HG02571 (cell line): ENCODE measurements around the gene CMSS1.
"Not testable (repeated sequence)": the region's sequence is repeated elsewhere in the genome, so short reads cannot be mapped to it uniquely, and the experiment has no call there.

ENCODE experiments used
- ATAC-seq: cut with Tn5 transposase; IDR thresholded peaks from one replicate; pipeline ENCODE4 v1.9.1; 2021; ENCODE audit warnings: mild to moderate bottlenecking, moderate library complexity; ENCODE audit not compliant: unreplicated experiment

CMSS1 gene

DNA sequence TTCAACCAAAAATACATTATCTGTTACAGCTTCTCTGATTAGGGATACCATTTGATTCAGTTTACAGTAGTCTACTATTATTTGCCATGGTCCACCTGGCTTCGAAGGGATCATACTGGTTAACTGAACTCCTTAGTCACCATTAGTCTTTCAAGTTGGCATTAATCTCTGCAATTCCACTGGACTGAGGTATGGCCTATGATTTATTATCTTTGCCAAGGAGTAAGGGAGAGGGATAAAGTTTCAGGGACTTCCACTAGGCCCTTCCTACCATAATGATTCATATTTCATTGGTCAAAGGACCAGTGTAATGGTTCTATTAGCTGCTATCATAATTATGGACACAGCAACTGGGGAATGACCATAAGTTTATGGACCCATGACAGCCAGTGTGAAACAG lies 7.3 kb upstream of the CMSS1 start:
- ATAC-seq: no peak

GRCh38 chr3:99817047-99817436 lies 620 bp upstream of the CMSS1 start:
- ATAC-seq: no peak

- ATAC-seq: no peak
Measured at GRCh38 chr3:99818818-99819217, 1.2 kb downstream of the CMSS1 start.

DNA sequence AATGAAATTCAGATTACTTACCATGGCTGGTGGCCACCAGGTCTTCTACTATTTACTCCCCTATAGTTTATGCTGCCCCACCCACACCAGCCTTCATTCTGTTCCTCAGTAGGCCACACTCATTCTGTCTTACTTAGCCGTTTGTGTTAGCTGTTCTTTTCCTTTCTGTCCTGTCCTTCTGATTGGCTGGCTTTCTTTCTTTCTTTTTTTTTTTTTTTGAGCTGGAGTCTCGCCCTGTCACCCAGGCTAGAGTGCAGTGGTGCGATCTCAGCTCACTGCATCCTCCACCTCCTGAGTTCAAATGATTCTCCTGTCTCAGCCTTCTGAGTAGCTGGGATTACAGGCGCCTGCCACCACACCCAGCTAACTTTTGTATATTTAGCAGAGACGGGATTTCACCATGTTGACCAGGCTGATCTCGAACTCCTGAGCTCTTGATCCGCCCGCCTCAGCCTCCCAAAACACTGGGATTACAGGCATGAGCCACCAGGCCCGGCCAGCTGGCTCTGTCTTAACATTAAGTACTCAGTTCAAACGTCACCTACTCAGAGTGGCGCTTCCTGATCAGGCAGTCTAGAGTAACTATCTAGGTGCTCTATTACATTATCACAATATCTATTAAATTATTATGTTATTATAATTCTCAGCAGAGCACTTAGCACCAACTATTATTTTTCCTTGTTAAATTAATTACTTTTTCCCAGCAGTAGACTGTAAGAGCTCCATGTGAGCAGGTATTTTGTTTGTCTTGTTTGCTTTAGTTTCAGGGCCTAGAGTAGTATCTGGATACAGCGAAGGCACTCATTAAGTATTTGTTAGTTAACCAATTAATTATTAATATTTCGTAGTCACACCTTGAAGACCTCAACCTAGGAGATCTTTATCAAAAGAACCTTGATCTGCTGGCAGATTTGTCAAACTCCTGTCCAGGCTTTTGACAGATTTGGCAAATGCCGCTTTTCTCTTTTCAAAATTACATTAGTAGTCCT lies 6.4 kb downstream of the CMSS1 start:
- ATAC-seq: no peak

DNA sequence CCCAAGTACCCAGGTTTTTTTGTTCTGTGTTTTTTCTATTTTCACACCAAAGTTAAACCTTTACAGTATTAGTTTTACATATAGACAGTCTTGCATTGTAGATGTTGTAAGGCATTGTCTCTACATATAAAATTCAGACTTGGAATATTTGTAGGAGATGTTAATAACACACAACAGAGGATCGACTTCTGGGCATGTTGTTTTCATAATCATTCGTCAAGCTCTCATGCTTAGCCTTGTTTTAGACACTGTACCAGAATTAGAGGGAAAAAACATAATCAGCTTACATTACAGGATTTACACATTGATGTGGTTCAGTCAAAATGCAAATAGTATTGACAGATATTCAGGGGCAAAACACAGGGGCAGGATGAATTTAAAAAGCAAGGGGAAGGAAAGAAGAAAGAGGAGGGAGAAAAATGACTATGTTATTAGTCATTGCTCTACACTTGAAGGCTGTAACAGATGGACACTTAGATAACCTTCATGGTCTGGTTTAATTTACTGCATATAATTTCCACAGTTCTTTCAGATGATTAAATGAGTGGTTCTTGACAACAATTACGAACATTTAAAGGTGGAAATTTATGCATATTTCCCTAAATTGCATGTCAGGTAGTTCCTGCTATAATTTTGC lies 7.5 kb downstream of the CMSS1 start:
- no peak for ATAC-seq

DNA sequence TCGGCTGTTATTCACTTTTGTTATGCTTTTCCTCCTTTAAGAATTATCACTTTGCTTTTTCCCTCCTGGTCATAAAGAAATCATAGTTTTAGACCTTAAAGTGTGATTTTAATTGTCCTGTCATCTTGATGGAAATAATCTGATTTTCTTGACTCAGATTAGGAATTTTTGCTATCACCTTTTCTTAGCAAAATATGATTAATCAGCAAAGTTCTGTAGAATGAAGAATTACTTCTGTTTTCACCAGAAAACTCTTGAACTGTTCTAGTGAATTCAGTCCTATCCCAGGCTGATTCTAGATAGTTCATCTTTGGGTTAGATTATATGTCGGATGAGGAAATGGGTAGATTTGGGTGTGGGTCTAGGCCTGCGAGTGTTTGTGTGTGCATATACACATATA lies 12.2 kb downstream of the CMSS1 start:
- ATAC-seq: no peak

DNA sequence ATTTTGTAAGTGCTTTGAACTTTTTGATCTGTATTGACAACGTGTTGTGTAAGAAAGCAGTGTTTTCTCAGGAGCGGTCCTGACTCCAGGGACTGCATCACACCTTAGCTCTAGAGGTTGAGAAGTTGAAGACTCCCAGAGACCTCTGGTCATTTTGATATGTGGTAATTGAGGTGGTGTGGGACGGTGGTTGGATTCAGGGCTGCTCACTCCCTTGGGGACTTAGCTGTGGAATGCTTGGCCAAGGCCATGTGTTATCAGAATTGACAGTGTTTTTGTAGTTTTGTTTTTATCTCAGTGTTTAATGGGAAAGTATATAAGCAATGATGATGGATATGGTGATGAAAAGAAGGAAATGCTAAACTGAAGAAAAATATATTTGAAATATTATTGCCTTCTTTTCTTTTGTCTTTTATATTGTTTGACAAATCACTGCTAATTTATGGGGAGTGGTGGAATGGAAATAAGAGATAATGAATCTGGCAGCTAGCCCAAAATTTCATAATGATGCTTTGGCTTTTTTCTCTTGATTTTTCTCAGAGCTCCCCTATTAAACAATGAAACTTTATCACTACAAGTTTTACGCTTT lies 16.0 kb downstream of the CMSS1 start:
- no peak for ATAC-seq

DNA sequence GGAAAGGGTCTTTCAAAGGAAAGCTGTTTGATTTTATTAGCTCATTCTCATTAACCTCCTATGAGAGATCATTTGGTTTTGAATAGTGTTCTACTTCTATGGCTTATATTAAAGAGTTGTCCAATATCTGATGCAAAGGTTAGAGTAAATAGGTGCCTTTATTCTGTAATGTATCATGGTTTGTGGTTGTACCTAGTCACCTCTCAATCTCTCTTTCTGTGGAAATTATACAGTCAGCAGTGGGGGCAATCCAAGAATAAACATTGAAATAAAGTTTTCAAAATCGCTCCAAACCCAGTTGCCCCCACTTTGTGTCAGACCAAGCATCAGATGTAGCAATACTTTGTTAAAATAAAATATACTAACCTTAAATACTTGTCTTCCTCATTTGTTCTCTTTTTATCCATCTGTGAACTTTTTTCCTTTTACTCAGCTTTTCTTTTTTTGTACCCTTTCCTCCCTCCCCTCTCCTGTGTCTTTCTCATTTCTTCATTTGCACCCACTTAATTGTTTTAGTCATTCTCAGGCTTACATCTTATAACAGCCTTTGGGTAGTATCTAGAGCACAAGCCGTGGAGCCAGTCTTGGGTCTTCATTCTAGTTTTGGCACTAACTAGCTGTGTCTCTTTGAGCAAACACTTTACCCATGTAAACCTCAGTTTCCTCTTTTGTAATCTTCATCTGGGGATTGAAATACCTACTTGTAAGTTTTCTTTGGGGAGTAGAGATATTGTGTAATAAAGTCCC lies 16.7 kb downstream of the CMSS1 start:
- no peak for ATAC-seq

- ATAC-seq: no peak
Measured at GRCh38 chr3:99836681-99837080, 19.0 kb downstream of the CMSS1 start.

GRCh38 chr3:99837715-99838114 lies 20.1 kb downstream of the CMSS1 start:
- ATAC-seq: no peak

- no peak for ATAC-seq
Measured at GRCh38 chr3:99838755-99839154, 21.1 kb downstream of the CMSS1 start.

- ATAC-seq: no peak
Measured at GRCh38 chr3:99839613-99840012, 22.0 kb downstream of the CMSS1 start.

DNA sequence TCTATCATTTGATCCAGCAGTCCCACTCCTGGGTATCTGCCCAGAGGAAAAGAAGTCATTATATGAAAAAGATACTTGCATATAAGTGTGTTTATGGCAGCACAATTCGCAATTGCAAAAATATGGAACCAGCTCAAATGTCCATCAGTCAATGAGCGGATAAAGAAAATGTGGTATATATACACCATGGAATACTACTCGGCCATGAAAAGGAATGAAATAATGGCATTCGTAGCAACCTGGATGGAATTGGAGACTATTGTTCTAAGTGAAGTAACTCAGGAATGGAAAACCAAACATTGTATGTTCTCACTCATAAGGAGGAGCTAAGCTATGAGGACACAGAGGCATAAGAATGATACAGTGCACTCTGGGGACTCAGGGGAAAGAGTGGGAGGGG lies 24.3 kb downstream of the CMSS1 start:
- not testable (repeated sequence) for ATAC-seq

DNA sequence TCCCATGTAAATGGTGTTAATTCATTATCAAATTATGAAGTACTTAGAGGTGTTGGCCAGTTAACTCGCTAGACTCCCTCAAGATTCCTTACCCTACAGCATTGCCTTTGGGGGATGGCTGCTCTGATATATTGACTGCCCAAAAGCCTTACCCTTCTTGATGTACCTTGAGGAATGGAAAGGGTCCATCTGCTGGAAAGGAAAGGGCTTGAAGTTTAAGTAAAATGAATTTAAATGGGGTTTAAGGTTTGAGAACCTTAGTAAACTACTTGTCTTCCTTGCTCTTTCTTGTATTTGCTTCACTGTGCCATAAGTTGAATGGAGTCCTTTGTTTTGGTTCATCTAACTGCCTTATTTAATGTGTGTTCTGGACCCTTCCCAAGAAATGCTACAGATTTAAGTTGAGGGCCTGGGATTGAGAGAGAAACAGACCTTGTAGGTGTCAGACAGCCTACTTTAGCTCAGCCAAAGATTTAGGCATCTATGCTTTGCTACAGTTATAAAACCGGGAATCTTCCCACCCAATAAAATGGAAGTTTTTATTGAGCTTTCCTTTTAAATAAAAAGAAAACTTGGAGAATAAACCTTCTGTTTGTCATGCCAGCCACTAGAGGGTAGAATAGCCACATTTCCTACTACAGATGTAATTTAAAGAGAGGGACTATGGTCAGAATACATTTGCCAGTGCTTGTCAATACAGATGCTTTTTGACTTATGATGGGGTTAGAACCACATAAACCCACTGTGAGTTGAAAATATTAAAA lies 25.3 kb downstream of the CMSS1 start:
- no peak for ATAC-seq

DNA sequence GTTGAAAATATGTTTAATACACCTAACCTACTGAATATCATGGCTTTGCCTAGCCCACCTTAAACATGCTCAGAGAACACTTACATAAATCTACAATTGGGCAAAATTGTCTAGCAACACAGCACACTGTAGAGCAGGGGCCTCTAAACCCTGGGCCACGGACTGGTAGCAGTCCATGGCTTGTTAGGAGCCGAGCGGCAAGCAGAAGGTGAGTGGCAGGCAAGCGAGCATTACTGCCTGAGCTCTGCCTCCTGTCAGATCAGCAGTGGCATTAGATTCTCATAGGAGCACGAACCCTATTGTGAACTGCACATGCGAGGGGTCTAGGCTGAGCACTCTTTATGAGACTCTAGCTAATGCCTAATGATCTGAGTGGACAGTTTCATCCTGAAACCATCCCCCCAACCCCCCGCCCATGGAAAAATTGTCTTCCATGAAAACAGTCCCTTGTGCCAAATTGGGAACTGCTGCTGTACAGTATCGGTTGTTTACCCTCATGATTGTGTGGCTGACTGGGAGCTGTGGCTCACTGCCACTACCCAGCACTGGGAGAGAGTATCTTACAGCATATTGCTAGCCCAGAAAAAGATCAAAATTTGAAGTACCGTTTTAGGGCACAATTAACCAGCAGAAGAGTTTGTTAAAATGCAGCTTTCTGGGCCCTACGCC lies 26.1 kb downstream of the CMSS1 start:
- ATAC-seq: no peak

- ATAC-seq: no peak
Measured at GRCh38 chr3:99845331-99845730, 27.7 kb downstream of the CMSS1 start.

- ATAC-seq: no peak
Measured at GRCh38 chr3:99845999-99846398, 28.3 kb downstream of the CMSS1 start.

DNA sequence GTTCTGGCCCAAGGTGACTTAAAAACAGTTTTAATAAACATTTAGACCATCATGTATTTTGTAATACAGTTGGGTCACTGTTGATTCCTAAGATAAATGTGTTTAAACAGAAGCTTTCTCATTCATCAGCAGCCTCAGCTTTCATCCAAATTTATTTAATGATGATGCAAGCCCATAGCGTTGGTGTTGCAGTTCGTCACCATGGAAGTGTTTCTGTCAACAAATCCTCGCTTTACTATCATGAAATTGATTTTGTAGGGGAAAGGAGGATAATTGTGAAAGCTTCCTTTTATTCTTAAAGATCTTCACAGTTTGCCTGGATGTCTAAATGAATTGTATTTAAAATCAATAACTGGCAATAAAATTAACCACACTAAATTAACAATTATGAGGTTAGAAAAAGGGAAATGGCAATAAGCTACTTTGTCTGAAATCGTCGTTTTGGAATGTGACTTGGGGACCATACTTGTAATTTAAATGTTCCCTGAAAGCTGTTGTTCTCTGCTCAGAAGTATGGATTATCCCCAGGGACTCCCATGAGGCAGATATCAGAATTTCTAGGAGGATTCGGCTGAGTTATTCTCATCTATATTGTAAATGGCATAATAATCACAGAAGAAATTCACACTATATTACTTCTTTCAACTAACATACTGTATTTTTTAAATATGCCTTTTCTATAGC lies 29.0 kb downstream of the CMSS1 start:
- no peak for ATAC-seq

- no peak for ATAC-seq
Measured at GRCh38 chr3:99848433-99848832, 30.8 kb downstream of the CMSS1 start.
